ENCODE data around the gene AXDND1. TPM values are rescaled to one million over a fixed set of nuclear protein-coding genes. Genes with fewer than 3 reads are reported as not detected.
A peak's percentile ranks its signal among the peaks of the same experiment; 100 is the strongest.
"Not testable (repeated sequence)": the region's sequence is repeated elsewhere in the genome, so short reads cannot be mapped to it uniquely, and the experiment has no call there.

Gene AXDND1
- total RNA-seq, 1 experiment from 2014 or later, result 2.0 TPM

GRCh38 chr1:179352236-179352635 is 13.5 kb upstream of the AXDND1 start:
- DNase-seq (ENCODE audit: low read depth), result no peak
- in situ Hi-C loops (cut with HindIII; ENCODE audit: low pct_unique_long_range_greater_than_20kb, low sequenced_read_pairs), result no loop called here

- in situ Hi-C loops (cut with HindIII; ENCODE audit: low pct_unique_long_range_greater_than_20kb, low sequenced_read_pairs), result no loop called here
- no peak for DNase-seq (ENCODE audit: low read depth)
Observed at GRCh38 chr1:179353546-179353945, 12.2 kb upstream of the AXDND1 start.

GRCh38 chr1:179361631-179362030 is 4.1 kb upstream of the AXDND1 start:
- in situ Hi-C loops (cut with HindIII; ENCODE audit: low pct_unique_long_range_greater_than_20kb, low sequenced_read_pairs); DNase-seq (ENCODE audit: low read depth): not testable (repeated sequence)

- DNase-seq (ENCODE audit: low read depth), result no peak
- in situ Hi-C loops (cut with HindIII; ENCODE audit: low pct_unique_long_range_greater_than_20kb, low sequenced_read_pairs), result no loop called here
Observed at GRCh38 chr1:179366093-179366800, 476 bp downstream of the AXDND1 start.

- DNase-seq (ENCODE audit: low read depth), result peak; percentile 57
- in situ Hi-C loops (cut with HindIII; ENCODE audit: low pct_unique_long_range_greater_than_20kb, low sequenced_read_pairs), result no loop called here
Observed at GRCh38 chr1:179369751-179370341, 4.1 kb downstream of the AXDND1 start.

- no peak for DNase-seq (ENCODE audit: low read depth)
- in situ Hi-C loops (cut with HindIII; ENCODE audit: low pct_unique_long_range_greater_than_20kb, low sequenced_read_pairs), result no loop called here
Observed at GRCh38 chr1:179372160-179372559, 6.4 kb downstream of the AXDND1 start.

- DNase-seq (ENCODE audit: low read depth), result no peak
- in situ Hi-C loops (cut with HindIII; ENCODE audit: low pct_unique_long_range_greater_than_20kb, low sequenced_read_pairs), result no loop called here
Observed at GRCh38 chr1:179376223-179376622, 10.5 kb downstream of the AXDND1 start.

GRCh38 chr1:179380299-179380698 is 14.5 kb downstream of the AXDND1 start:
- in situ Hi-C loops (cut with HindIII; ENCODE audit: low pct_unique_long_range_greater_than_20kb, low sequenced_read_pairs), result no loop called here
- no peak for DNase-seq (ENCODE audit: low read depth)

GRCh38 chr1:179384027-179384426 is 18.3 kb downstream of the AXDND1 start:
- in situ Hi-C loops (cut with HindIII; ENCODE audit: low pct_unique_long_range_greater_than_20kb, low sequenced_read_pairs), result no loop called here
- DNase-seq (ENCODE audit: low read depth), result no peak

- in situ Hi-C loops (cut with HindIII; ENCODE audit: low pct_unique_long_range_greater_than_20kb, low sequenced_read_pairs), result no loop called here
- no peak for DNase-seq (ENCODE audit: low read depth)
Observed at GRCh38 chr1:179385510-179385909, 19.7 kb downstream of the AXDND1 start.

- in situ Hi-C loops (cut with HindIII; ENCODE audit: low pct_unique_long_range_greater_than_20kb, low sequenced_read_pairs), result no loop called here
Observed at GRCh38 chr1:179393721-179394120, 27.9 kb downstream of the AXDND1 start.

GRCh38 chr1:179399399-179399798 is 33.6 kb downstream of the AXDND1 start:
- DNase-seq (ENCODE audit: low read depth); in situ Hi-C loops (cut with HindIII; ENCODE audit: low pct_unique_long_range_greater_than_20kb, low sequenced_read_pairs): not testable (repeated sequence)

More at GRCh38 chr1:179393721-179394120, 27.9 kb downstream of the AXDND1 start:
- no peak for DNase-seq (ENCODE audit: low read depth)

GRCh38 chr1:179417760-179418159 is 52.0 kb downstream of the AXDND1 start:
- DNase-seq (ENCODE audit: low read depth); in situ Hi-C loops (cut with HindIII; ENCODE audit: low pct_unique_long_range_greater_than_20kb, low sequenced_read_pairs): not testable (repeated sequence)

GRCh38 chr1:179418706-179419105 is 52.9 kb downstream of the AXDND1 start:
- DNase-seq (ENCODE audit: low read depth); in situ Hi-C loops (cut with HindIII; ENCODE audit: low pct_unique_long_range_greater_than_20kb, low sequenced_read_pairs): not testable (repeated sequence)

GRCh38 chr1:179424610-179425009 is 58.8 kb downstream of the AXDND1 start:
- DNase-seq (ENCODE audit: low read depth), result no peak
- in situ Hi-C loops (cut with HindIII; ENCODE audit: low pct_unique_long_range_greater_than_20kb, low sequenced_read_pairs), result no loop called here

- no peak for DNase-seq (ENCODE audit: low read depth)
- in situ Hi-C loops (cut with HindIII; ENCODE audit: low pct_unique_long_range_greater_than_20kb, low sequenced_read_pairs), result no loop called here
Observed at GRCh38 chr1:179425186-179425585, 59.4 kb downstream of the AXDND1 start.

- no peak for DNase-seq (ENCODE audit: low read depth)
- in situ Hi-C loops (cut with HindIII; ENCODE audit: low pct_unique_long_range_greater_than_20kb, low sequenced_read_pairs), result no loop called here
Observed at GRCh38 chr1:179437171-179437570, 71.4 kb downstream of the AXDND1 start.

GRCh38 chr1:179439646-179440045 is 73.9 kb downstream of the AXDND1 start:
- DNase-seq (ENCODE audit: low read depth); in situ Hi-C loops (cut with HindIII; ENCODE audit: low pct_unique_long_range_greater_than_20kb, low sequenced_read_pairs): not testable (repeated sequence)

GRCh38 chr1:179440301-179440700 is 74.5 kb downstream of the AXDND1 start:
- DNase-seq (ENCODE audit: low read depth); in situ Hi-C loops (cut with HindIII; ENCODE audit: low pct_unique_long_range_greater_than_20kb, low sequenced_read_pairs): not testable (repeated sequence)

- in situ Hi-C loops (cut with HindIII; ENCODE audit: low pct_unique_long_range_greater_than_20kb, low sequenced_read_pairs), result no loop called here
- DNase-seq (ENCODE audit: low read depth), result no peak
Observed at GRCh38 chr1:179440971-179441370, 75.2 kb downstream of the AXDND1 start.

Measured in Caki2 (cell line).